HepG2 (cell line): ENCODE data around the gene EMC9. TPM values are rescaled to one million over a fixed set of nuclear protein-coding genes. Genes with fewer than 3 reads are reported as not detected.

Experiments used
- ATF7 ChIP-seq, 2 experiments: fragments of 450-650 bp in 1 of 2; sonication (generic) in 1 of 2; formaldehyde crosslinking in 1 of 2; IDR thresholded peaks; 2 replicates each; pipeline versions ENCODE4 v1.4.0 to v1.6.1; 2016 to 2020; ENCODE audit warnings: antibody characterized with exemption in 1 of 2, mild to moderate bottlenecking in 1 of 2, missing genetic modification reagents in 1 of 2
- FOXM1 ChIP-seq: sonication (generic); formaldehyde crosslinking; IDR thresholded peaks from 2 replicates; pipeline ENCODE4 v1.5.0; 2020; ENCODE audit warnings: missing genetic modification reagents
- HMGA1 ChIP-seq: sonication (generic); formaldehyde crosslinking; conservative IDR thresholded peaks from 2 replicates; pipeline ENCODE4 v1.4.0; 2020; ENCODE audit warnings: missing genetic modification reagents
- HNRNPL ChIP-seq: fragments of 200-400 bp; formaldehyde crosslinking; IDR thresholded peaks from 2 replicates; pipeline ENCODE4 v1.6.1; 2017; ENCODE audit warnings: mild to moderate bottlenecking, low read depth, low read length
- ISL2 ChIP-seq: sonication (generic); formaldehyde crosslinking; IDR thresholded peaks from 2 replicates; pipeline ENCODE4 v1.5.0; 2020; ENCODE audit warnings: missing genetic modification reagents
- KDM6A ChIP-seq: IDR thresholded peaks from 2 replicates; pipeline ENCODE4 v1.6.1; 2016; ENCODE audit warnings: low read depth
- NCOA2 ChIP-seq: sonication (generic); formaldehyde crosslinking; IDR thresholded peaks from 2 replicates; pipeline ENCODE4 v1.8.0; 2022; ENCODE audit warnings: inconsistent platforms
- NCOR1 ChIP-seq: fragments of 200-600 bp; sonication (generic); IDR thresholded peaks from 2 replicates; pipeline ENCODE4 v1.7.0; 2017; ENCODE audit warnings: antibody characterized with exemption, low read length, borderline replicate concordance
- RARA ChIP-seq: IDR thresholded peaks from 2 replicates; pipeline ENCODE4 v1.6.1; 2016; ENCODE audit warnings: missing genetic modification reagents, missing compliant biosample characterization
- SMYD3 ChIP-seq: sonication (generic); formaldehyde crosslinking; IDR thresholded peaks from 2 replicates; pipeline ENCODE4 v1.8.1; 2023; ENCODE audit warnings: mild to moderate bottlenecking, missing genetic modification reagents
- SOX13 ChIP-seq, 3 experiments: fragments of 450-650 bp in 1 of 3; sonication (generic) in 1 of 3; formaldehyde crosslinking in 1 of 3; IDR thresholded peaks in 2 of 3; conservative IDR thresholded peaks in 1 of 3; 2 replicates each; pipeline versions ENCODE4 v1.5.0 to v1.6.1; 2016 to 2020; ENCODE audit warnings: antibody characterized with exemption in 1 of 3, mild to moderate bottlenecking in 1 of 3, missing compliant biosample characterization in 1 of 3, missing genetic modification reagents in 1 of 3, moderate library complexity in 1 of 3
- U2AF2 ChIP-seq: fragments of 200-400 bp; formaldehyde crosslinking; IDR thresholded peaks from 2 replicates; pipeline ENCODE4 v1.6.1; 2017; ENCODE audit warnings: low read depth, mild to moderate bottlenecking, low read length
- ZBTB1 ChIP-seq: sonication (generic); formaldehyde crosslinking; IDR thresholded peaks from 2 replicates; pipeline ENCODE4 v1.4.0; 2020; ENCODE audit warnings: missing genetic modification reagents, borderline replicate concordance
- ZBTB38 ChIP-seq: sonication (generic); formaldehyde crosslinking; IDR thresholded peaks from 2 replicates; pipeline ENCODE4 v1.5.1; 2020; ENCODE audit warnings: mild to moderate bottlenecking, missing genetic modification reagents
- ZMYM4 ChIP-seq: sonication (generic); formaldehyde crosslinking; IDR thresholded peaks from 2 replicates; pipeline ENCODE4 v1.8.1; 2023; ENCODE audit warnings: mild to moderate bottlenecking, missing genetic modification reagents
- ZNF20 ChIP-seq: sonication (generic); formaldehyde crosslinking; IDR thresholded peaks from 2 replicates; pipeline ENCODE4 v1.4.0; 2020; ENCODE audit warnings: mild to moderate bottlenecking, moderate library complexity, missing genetic modification reagents
- ZNF331 ChIP-seq: sonication (generic); formaldehyde crosslinking; IDR thresholded peaks from 2 replicates; pipeline ENCODE4 v1.4.0; 2020; ENCODE audit warnings: missing genetic modification reagents
- ZNF33A ChIP-seq: sonication (generic); formaldehyde crosslinking; IDR thresholded peaks from 2 replicates; pipeline ENCODE4 v1.5.1; 2020; ENCODE audit warnings: missing genetic modification reagents, mild to moderate bottlenecking, moderate library complexity, borderline replicate concordance
- ZNF354B ChIP-seq: sonication (generic); formaldehyde crosslinking; IDR thresholded peaks from 2 replicates; pipeline ENCODE4 v1.8.0; 2022; ENCODE audit warnings: mild to moderate bottlenecking, missing genetic modification reagents
- polyA plus RNA-seq, 8 experiments: library from polyadenylated mRNA; depleted of rRNA in 3 of 8; stranded (reverse) in 7 of 8; unstranded in 1 of 8; fragments of >200 nt; fragmentation: Illumina TruSeq in 4 of 8; extraction: Trizol in 4 of 8; gene quantifications; 2 replicates each; pipeline versions ENCODE4 v1.2.1 to v1.2.3, GENCODE V29; 2011 to 2016; ENCODE audit warnings: low read depth in 4 of 8, missing spikeins in 1 of 8, mixed read lengths in 1 of 8; ENCODE audit not compliant: insufficient read depth in 1 of 8
- total RNA-seq, 5 experiments: library from RNA; depleted of rRNA; stranded (reverse); fragments of >200 nt; fragmentation: Illumina TruSeq; extraction: Trizol; gene quantifications; 2 replicates each; pipeline ENCODE4 v1.2.3, GENCODE V29; 2016; ENCODE audit warnings: low read depth in 1 of 5
- TF ChIP-seq, protein P1 (sequence below): sonication (generic); formaldehyde crosslinking; IDR thresholded peaks from 2 replicates; pipeline ENCODE4 v1.4.0; 2020; ENCODE audit warnings: mild to moderate bottlenecking, missing genetic modification reagents
- TF ChIP-seq, protein P2 (sequence below), 2 experiments: IDR thresholded peaks; 2 replicates each; pipeline ENCODE4 v1.6.1; 2011 to 2012; ENCODE audit warnings: low read length in 2 of 2, borderline replicate concordance in 1 of 2, low read depth in 1 of 2, mild to moderate bottlenecking in 1 of 2, moderate library complexity in 1 of 2
- TF ChIP-seq, protein P3 (sequence below): sonication (generic); formaldehyde crosslinking; IDR thresholded peaks from 2 replicates; pipeline ENCODE4 v1.8.0; 2022; ENCODE audit warnings: mild to moderate bottlenecking, missing genetic modification reagents, borderline replicate concordance

EMC9 gene
- total and polyA plus RNA-seq, 2 of the 13 experiments (the other 11 are each of a cell fraction or from before 2014, with no cell fraction given) = 60.5 to 78.7 TPM

DNA sequence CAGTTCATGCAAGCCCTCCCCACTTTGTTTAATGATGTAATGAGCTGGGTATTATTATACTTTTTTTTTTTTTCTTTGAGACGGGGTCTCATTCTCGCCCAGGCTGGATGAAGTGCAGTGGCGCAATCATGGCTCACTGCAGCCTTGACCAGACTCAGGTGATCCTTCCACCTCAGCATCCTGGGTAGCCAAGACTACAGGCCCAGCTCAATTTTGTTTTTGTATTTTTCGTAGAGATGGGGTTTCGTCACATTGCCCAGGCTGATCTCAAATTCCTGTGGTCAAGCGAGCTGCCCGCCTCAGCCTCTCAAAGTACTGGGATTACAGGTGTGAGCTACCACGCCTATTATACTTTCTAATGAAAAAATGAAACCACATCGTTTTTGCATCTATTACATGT, 31.3 kb downstream of the EMC9 start (continued):
- TF ChIP-seq HMGA1 = no peak
- 0 out of 2 replicates have a peak, but pooled peaks have one; percentile 25 for TF ChIP-seq ZMYM4
- peak; percentile 19; the same call in 1 of the 2 replicates for TF ChIP-seq KDM6A (CRISPR knock-in tag)
- TF ChIP-seq SOX13 (IDR thresholded peaks at IDR 0.05) = no peak
- TF ChIP-seq SOX13 (CRISPR knock-in tag; conservative IDR thresholded peaks at IDR 0.05 in 1 of 2, IDR thresholded peaks at IDR 0.05 in 1 of 2) = peak in 1 of 2 experiments; percentile 33; a peak in 1 of 4 replicates
- TF ChIP-seq ZBTB1 (CRISPR knock-in tag) = no peak
- TF ChIP-seq ZBTB38 (CRISPR knock-in tag) = peak; percentile 44; the same call in 1 of the 2 replicates
- TF ChIP-seq ZNF20 (CRISPR knock-in tag) = no peak
- 0 out of 2 replicates have a peak, but pooled peaks have one; percentile 19 for TF ChIP-seq RARA (CRISPR knock-in tag)
- TF ChIP-seq, protein P1, sequence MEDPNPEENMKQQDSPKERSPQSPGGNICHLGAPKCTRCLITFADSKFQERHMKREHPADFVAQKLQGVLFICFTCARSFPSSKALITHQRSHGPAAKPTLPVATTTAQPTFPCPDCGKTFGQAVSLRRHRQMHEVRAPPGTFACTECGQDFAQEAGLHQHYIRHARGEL (CRISPR knock-in tag) = no peak
- TF ChIP-seq ZNF354B (CRISPR knock-in tag) = 0 out of 2 replicates have a peak, but pooled peaks have one; percentile 59
- peak; percentile 51; the same call in 1 of the 2 replicates for TF ChIP-seq ZNF331 (CRISPR knock-in tag)
- no peak for TF ChIP-seq U2AF2
- TF ChIP-seq ISL2 (CRISPR knock-in tag) = 0 out of 2 replicates have a peak, but pooled peaks have one; percentile 35
- peak; percentile 60 for TF ChIP-seq ATF7 (IDR thresholded peaks at IDR 0.05)
- TF ChIP-seq ATF7 (CRISPR knock-in tag; IDR thresholded peaks at IDR 0.05) = no peak
- no peak for TF ChIP-seq HNRNPL
- TF ChIP-seq, protein P2, sequence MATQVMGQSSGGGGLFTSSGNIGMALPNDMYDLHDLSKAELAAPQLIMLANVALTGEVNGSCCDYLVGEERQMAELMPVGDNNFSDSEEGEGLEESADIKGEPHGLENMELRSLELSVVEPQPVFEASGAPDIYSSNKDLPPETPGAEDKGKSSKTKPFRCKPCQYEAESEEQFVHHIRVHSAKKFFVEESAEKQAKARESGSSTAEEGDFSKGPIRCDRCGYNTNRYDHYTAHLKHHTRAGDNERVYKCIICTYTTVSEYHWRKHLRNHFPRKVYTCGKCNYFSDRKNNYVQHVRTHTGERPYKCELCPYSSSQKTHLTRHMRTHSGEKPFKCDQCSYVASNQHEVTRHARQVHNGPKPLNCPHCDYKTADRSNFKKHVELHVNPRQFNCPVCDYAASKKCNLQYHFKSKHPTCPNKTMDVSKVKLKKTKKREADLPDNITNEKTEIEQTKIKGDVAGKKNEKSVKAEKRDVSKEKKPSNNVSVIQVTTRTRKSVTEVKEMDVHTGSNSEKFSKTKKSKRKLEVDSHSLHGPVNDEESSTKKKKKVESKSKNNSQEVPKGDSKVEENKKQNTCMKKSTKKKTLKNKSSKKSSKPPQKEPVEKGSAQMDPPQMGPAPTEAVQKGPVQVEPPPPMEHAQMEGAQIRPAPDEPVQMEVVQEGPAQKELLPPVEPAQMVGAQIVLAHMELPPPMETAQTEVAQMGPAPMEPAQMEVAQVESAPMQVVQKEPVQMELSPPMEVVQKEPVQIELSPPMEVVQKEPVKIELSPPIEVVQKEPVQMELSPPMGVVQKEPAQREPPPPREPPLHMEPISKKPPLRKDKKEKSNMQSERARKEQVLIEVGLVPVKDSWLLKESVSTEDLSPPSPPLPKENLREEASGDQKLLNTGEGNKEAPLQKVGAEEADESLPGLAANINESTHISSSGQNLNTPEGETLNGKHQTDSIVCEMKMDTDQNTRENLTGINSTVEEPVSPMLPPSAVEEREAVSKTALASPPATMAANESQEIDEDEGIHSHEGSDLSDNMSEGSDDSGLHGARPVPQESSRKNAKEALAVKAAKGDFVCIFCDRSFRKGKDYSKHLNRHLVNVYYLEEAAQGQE (IDR thresholded peaks at IDR 0.05; ENCODE audit: borderline replicate concordance in 1 of 2, low read depth in 1 of 2, low read length in 2 of 2) = no peak
- no peak for TF ChIP-seq NCOA2 (CRISPR knock-in tag)
- TF ChIP-seq, protein P3, sequence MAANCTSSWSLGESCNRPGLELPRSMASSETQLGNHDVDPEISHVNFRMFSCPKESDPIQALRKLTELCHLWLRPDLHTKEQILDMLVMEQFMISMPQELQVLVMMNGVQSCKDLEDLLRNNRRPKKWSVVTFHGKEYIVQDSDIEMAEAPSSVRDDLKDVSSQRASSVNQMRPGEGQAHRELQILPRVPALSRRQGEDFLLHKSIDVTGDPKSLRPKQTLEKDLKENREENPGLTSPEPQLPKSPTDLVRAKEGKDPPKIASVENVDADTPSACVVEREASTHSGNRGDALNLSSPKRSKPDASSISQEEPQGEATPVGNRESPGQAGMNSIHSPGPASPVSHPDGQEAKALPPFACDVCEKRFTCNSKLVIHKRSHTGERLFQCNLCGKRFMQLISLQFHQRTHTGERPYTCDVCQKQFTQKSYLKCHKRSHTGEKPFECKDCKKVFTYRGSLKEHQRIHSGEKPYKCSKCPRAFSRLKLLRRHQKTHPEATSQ (CRISPR knock-in tag) = 0 out of 2 replicates have a peak, but pooled peaks have one; percentile 78
- TF ChIP-seq ZNF33A (CRISPR knock-in tag) = no peak
- peak; percentile 42; the same call in 1 of the 2 replicates for TF ChIP-seq SMYD3 (CRISPR knock-in tag)
- no peak for TF ChIP-seq FOXM1 (CRISPR knock-in tag)
- TF ChIP-seq NCOR1 = 0 out of 2 replicates have a peak, but pooled peaks have one; percentile 20
